ENCODE data around the gene HS3ST2. TPM values are rescaled to one million over a fixed set of nuclear protein-coding genes. Genes with fewer than 3 reads are reported as not detected.

HS3ST2 gene
- polyA plus RNA-seq, 1 of the 3 experiments (the other 2 are of a cell fraction): not detected

GRCh38 chr16:22847100-22847499, 33.1 kb downstream of the HS3ST2 start:
- WGBS (ENCODE audit: low lambda C conversion rate): 26% methylated on average over 3 of the region's 3 CpGs
- TF ChIP-seq JUND (IDR thresholded peaks at IDR 0.05) (no peak), TAF1 (IDR thresholded peaks at IDR 0.05; ENCODE audit: borderline replicate concordance, low read depth, low read length) (no peak), SMC3 (IDR thresholded peaks at IDR 0.05; ENCODE audit: low read depth, low read length) (no peak), NFIC (IDR thresholded peaks at IDR 0.05; ENCODE audit: borderline replicate concordance) (no peak), YY1 (IDR thresholded peaks at IDR 0.05; ENCODE audit: low read depth) (no peak), GABPA (IDR thresholded peaks at IDR 0.05; ENCODE audit: low read depth) (no peak), CTCF (IDR thresholded peaks at IDR 0.05) (no peak)
- Histone ChIP-seq H3K79me2 (ENCODE audit: insufficient read depth) (no peaks in the 10 kb centered on the region), H2AFZ (ENCODE audit: low read depth) (no peak overlapping the region), H3F3A (replicated peaks; ENCODE audit: insufficient read depth) (no peaks in the 10 kb centered on the region), H3K27ac (ENCODE audit: low read depth in 2 of 2, low read length in 1 of 2) (no peak overlapping the region), H4K20me1 (ENCODE audit: insufficient read depth) (no peaks in the 10 kb centered on the region), H3K9me2 (no peaks in the 10 kb centered on the region), H3K9ac (no peak overlapping the region), H3K9me3 (no peaks in the 10 kb centered on the region), H3K36me3 (replicated peaks in 1 of 2; ENCODE audit: control insufficient read depth in 1 of 2, insufficient read depth in 2 of 2, low read length in 1 of 2) (no peaks in the 10 kb centered on the region), H3K4me3 (ENCODE audit: low read depth in 2 of 2, low read length in 1 of 2) (no peak overlapping the region), H3K4me2 (no peak overlapping the region), H3K4me1 (ENCODE audit: control insufficient read depth in 1 of 2, insufficient read depth in 2 of 2, low read depth in 1 of 2, low read length in 1 of 2) (peaks cover 0 to 8% of the 10 kb centered on the region in 2 experiments; a peak in 1 of 4 replicates), H3K27me3 (ENCODE audit: insufficient read depth) (no peaks in the 10 kb centered on the region)
- DNase-seq: no peak
- CTCF ChIA-PET: no interaction called here
- POLR2A ChIA-PET: no interaction called here

- H3K4me2 ChIP-seq: no peak overlapping the region
- H3K9ac ChIP-seq: no peak overlapping the region
- H3K4me3 ChIP-seq (ENCODE audit: low read depth in 2 of 2, low read length in 1 of 2): no peak overlapping the region
- H2AFZ ChIP-seq (ENCODE audit: low read depth): no peak overlapping the region
- no peak overlapping the region for H3K27ac ChIP-seq (ENCODE audit: low read depth in 2 of 2, low read length in 1 of 2)
- WGBS (ENCODE audit: low lambda C conversion rate): 80% methylated on average over 2 of the region's 2 CpGs
- no peaks in the 10 kb centered on the region for H3K9me2 ChIP-seq
- H3K36me3 ChIP-seq (replicated peaks in 1 of 2; ENCODE audit: control insufficient read depth in 1 of 2, insufficient read depth in 2 of 2, low read length in 1 of 2): no peaks in the 10 kb centered on the region
- H3K4me1 ChIP-seq (ENCODE audit: control insufficient read depth in 1 of 2, insufficient read depth in 2 of 2, low read depth in 1 of 2, low read length in 1 of 2): peaks cover 0 to 8% of the 10 kb centered on the region in 2 experiments; a peak in 1 of 4 replicates
- H4K20me1 ChIP-seq (ENCODE audit: insufficient read depth): no peaks in the 10 kb centered on the region
- no peaks in the 10 kb centered on the region for H3K9me3 ChIP-seq
- TF ChIP-seq MEF2A (IDR thresholded peaks at IDR 0.05; ENCODE audit: borderline replicate concordance, low read depth) (no peak), TCF12 (IDR thresholded peaks at IDR 0.05) (no peak), RAD21 (IDR thresholded peaks at IDR 0.05; ENCODE audit: low read length) (no peak), RXRA (IDR thresholded peaks at IDR 0.05; ENCODE audit: borderline replicate concordance, low read depth) (no peak), NFIC (IDR thresholded peaks at IDR 0.05; ENCODE audit: borderline replicate concordance) (no peak), USF1 (IDR thresholded peaks at IDR 0.05; ENCODE audit: borderline replicate concordance, low read depth) (no peak), YY1 (IDR thresholded peaks at IDR 0.05; ENCODE audit: low read depth) (no peak), SIN3A (IDR thresholded peaks at IDR 0.05; ENCODE audit: borderline replicate concordance, low read depth, low read length) (no peak)
- H3F3A ChIP-seq (replicated peaks; ENCODE audit: insufficient read depth): no peaks in the 10 kb centered on the region
- H3K27me3 ChIP-seq (ENCODE audit: insufficient read depth): no peaks in the 10 kb centered on the region
- ChIA-PET CTCF (interaction anchor here (1.1 kb wide), 1 partner anchor 11 kb away, joined by 3 read pairs; no protein-coding TSS in a partner anchor), POLR2A (no interaction called here)
- no peaks in the 10 kb centered on the region for H3K79me2 ChIP-seq (ENCODE audit: insufficient read depth)
- DNase-seq: no peak
Measured at GRCh38 chr16:22847690-22848089, 33.7 kb downstream of the HS3ST2 start.
